GOT3 (cell line): Measurements from ENCODE around the gene SEMA3B.
A peak's percentile ranks its signal among the peaks of the same experiment; 100 is the strongest.
"Not testable (repeated sequence)": the region's sequence is repeated elsewhere in the genome, so short reads cannot be mapped to it uniquely, and the experiment has no call there.

Experiments
- DNase-seq: peaks from one replicate; lab custom pipeline; 2025; ENCODE audit warnings: mixed read lengths; lab: John Stamatoyannopoulos, UW

The SEMA3B gene

DNA sequence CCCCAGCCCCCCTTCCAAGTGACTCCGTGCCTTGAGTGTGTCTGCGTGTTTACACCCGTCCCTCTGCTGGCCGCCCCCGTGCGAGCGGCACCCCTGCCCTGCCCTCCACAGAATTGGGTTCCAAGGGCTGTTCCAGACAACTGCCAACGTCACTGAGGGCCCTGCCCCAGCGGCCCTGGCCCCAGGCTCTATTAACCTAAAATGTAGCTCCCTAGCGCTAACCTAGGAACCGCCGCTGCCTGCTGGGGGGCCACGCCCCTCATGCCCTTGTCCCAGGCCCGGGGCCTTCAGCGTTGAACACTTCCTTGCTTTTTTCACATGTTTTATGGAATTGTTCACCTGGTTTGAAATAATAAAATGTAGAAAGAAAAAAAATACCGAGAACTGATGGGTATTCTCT is 10.0 kb upstream of the SEMA3B start:
- no peak for DNase-seq

DNA sequence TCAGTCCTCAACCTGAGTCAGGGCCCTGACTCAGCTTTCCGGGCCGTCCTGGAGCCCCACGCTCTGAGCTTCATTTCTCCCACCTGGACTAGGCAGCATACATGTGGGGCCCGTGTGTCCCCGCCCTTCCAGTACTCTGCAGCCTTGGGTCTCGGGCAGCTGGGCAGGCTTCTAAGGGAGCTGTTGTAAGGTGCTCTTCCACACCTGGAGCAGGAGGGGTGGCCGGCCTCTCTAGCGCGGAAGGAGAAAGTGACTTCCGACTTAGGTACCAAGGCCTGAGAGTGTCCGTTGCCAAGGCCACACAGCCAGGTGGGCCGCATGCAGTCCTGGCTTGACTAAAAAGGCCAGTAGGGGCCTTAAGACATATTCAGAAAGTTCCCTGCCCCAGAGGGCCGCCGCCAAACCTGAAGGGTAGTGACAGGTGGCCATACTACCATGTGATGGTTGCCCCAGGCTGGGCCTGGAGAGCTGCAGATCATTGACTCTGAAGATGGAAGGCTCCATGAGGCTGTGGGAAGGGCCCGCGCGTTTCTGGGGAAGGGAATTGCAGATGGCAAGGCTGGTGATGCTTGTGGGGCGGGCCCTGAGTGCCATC is 9.4 kb upstream of the SEMA3B start:
- DNase-seq: no peak

DNA sequence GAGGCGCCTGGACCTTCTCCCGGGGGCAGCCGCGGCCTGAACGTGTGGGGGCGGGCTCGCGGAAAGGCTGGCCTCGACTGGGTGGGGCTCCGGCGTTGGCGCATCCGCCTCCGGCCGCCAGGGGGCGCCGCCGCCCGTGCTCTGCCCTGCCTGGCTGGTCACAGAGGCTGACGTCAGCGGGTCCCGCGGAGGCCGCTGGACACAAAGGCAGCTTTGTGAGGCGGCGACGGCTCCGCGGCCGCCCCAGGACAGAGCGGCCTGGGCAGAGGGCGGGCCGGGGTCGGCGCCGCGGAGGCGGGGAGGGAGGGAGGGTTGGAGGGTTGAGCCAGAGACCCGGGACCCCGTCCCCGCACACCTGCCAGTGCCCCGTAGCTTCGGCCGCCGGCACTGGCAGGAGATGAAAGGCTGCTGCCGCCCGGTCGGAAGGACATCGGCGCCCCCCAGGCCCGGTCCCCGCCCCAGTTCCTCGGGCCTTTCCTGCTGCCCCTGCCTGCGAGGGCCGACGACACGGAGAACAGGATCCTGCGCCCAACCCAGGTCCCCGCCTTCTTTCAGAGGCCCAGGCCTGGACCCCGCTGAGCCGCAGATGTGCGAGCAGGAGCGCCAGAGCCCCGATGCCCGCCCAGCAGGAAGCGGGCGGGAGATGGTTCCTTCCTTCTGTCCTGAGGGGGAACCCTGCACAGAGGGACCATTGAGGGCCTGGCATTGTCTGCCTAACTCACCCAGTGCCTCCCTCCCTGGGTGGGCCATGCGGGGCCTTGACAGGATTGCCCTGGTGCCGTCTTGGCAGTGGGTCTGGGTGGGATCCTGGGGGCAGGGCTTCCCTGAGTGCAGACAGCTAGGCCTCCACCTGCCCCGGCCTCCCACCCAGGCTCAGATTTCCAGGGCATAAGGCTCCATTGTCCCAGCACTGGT is 8.7 kb upstream of the SEMA3B start:
- peak; percentile 72 for DNase-seq

DNA sequence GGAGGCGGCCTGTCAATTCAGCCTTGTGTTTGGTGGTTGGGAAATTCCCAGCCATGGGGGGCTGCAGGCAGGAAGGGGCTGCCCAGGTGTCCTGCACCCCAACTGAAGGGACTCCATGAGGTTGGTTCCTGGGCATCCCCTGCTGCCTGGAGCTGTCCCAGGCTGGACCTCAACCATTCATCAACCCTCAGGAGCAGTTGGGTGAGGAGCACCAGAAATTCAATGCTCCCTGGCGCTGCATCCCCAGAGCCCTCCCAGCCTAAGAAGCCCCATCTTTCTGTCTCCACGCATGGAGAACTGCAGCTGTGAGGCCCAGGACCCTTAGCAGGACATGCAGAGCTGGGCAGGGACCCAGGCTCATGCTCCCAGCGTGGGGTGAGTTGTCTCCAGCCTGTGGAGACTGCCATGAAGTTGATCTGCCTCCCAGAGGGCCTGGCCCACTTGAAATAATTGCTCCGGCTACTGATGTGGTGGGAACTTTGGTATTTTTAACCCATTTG is 8.0 kb upstream of the SEMA3B start:
- no peak for DNase-seq

DNA sequence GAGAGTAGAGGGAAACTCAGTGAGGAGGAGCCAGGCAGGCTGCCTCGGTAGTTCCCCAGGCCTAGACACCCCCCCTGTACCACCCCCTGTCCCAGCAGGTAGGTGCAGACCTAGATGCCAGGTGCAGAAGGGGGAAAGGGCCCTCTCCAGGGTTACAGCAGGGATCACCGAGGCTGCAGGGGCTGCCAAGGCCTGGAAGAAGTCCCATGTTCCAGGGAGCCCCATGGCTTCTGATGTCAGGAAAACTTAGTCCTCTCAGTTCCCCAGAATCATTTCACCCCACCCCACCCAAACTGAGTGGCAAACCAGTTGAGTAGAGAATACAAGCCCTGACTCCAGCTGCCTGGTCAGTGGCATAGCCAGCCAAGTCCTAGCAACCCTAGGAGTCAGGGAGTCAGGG is 7.4 kb upstream of the SEMA3B start:
- no peak for DNase-seq

DNA sequence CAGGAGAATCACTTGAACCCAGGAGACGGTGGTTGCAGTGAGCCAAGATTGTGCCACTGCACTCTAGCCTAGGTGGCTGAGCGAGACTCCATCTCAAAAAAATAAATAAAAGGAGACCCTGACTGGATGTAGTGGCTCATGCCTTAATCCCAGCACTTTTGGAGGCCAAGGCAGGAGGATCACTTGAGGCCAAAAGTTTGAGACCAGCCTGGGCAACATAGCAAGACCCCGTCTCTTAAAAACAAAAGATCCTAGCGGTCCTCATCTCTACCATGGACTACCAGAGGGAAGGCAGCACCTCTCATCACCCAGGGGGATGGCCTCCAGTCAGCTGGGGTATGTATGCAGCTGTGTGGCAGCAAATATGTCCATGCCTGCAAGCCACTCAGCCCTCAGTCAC is 6.7 kb upstream of the SEMA3B start:
- DNase-seq: not testable (repeated sequence)

DNA sequence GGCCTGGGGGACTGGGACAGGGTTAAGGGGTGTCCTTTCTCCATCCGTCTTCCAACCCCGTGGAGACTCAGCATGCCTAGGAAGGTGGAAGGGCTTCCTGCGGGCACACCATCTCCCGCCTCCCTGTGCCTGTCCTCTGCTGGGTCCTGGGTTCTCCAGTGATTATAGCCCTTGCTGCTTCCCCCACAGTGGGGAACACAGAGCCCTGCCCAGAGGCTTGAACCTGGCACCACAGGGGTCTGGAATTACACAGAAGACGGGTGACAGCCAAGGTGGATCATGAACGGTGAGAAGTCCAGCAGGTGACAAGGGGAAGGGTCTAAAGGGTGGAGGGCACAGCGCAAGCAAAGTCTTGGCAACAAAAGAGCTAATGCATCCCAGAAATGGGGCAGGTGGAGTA is 6.2 kb upstream of the SEMA3B start:
- no peak for DNase-seq

DNA sequence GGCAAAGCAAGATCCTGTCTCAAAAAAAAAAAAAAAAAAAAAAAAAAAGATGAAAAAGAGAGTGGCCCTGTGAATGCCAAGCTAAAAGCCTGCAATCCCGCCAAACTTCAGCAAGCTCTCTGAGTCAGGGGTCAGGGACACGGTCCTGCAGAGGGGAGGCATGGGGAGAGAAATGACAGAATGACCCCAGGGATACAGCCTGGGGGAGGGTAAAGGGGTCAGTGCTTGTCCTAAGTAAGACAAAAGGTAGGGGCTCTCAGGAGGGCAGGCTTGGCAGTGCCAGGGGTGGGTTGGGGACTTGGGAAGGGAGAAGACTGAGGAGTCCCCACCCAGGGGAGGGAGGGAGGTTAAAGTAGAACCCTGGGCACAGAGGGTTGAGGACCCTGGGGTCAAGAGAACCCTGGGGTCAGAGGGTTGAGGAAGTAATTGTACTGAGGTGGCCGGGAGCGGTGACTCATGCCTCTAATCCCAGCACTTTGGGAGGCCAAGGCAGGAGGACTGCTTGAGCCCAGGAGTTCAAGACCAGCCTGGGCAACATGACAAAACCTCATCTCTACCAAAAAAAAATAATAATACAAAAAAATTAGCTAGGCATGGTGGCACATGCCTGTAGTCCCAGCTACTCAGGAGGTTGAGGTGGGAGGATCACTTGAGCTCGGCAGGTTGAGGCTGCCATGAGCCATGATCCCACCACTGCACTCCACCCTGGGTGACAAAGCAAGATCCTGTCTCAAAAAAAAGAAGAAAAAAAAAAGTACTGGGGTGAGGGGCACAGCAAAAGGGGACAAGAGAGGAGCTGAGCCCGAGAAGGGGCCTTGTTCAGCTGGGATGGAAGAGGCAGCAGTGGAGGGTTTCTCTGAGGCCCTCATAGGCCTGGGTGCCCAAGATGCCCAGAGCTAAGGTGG is 5.2 kb upstream of the SEMA3B start:
- no peak for DNase-seq

DNA sequence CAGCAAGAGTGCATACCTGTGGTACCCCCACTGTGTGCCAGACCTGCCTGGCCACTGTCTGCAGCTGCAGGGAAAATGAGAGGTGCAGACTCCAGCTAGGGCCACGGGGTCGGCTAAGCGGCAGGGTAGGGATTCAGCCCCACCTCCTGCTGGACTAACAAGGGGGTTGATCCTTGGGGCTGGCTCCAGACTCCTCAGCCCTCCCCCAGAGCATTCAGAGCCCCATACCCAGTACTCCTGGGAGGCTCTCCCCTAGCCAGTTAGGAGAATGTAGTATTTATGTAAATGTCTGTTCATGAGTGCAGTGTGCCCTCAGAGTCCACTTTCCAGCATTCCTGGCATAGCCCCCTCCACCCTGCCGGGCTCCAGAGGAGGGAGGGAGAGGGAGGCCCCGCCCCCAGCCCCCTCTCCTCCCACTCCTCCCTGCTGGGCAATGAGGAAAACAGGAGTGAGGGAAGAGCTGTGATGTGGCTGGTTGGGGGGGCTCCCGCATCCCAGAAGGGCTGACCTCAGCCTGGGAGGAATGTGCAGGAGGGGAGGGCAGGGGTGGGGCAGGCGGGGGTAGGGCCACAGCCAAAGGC is 4.5 kb upstream of the SEMA3B start:
- peak; percentile 57 for DNase-seq

DNA sequence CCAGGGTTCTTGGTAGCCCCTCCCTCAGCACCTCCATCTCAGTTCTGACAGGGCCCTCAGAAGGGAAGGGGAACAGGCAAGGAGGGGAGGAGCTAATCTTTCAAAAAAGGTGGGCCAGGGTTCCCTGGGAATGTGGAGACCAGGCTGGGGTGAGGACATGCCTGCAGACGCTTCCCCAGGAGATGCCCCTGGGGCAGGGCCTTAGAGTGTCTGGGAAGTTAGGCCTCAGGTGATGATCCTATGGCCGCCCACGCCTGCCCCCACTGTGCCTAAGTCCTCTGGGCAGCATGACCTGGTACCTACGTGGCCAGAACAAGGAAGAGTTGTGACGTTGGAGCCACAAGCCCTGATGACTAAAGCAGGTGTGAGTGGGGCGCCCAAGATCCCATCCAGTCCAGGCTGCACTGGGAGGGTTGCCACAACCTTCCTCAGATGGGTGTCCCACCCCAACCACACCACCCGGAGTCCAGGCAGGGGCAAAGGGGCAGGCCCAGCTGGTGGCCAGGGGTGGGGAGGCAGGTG is 3.9 kb upstream of the SEMA3B start:
- no peak for DNase-seq

DNA sequence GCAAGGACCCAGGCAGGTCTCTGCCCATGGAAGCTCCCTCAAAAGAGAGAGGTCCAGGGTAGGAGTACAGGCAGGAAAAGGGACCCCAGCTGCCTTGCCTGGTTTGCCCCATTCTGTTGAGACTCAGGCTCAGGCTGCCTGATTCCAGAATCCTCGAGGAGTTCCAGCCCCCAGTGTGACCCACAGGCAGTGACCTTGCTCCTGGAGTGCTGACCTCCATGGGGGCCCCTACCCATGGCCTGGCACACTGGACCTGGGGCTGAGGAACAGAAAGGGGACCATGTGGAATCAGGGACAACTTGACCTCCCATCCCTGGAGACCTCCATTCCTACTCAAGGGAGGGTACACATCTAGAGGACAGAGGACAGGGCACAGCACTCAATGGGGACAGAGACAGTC is 3.4 kb upstream of the SEMA3B start:
- no peak for DNase-seq

DNA sequence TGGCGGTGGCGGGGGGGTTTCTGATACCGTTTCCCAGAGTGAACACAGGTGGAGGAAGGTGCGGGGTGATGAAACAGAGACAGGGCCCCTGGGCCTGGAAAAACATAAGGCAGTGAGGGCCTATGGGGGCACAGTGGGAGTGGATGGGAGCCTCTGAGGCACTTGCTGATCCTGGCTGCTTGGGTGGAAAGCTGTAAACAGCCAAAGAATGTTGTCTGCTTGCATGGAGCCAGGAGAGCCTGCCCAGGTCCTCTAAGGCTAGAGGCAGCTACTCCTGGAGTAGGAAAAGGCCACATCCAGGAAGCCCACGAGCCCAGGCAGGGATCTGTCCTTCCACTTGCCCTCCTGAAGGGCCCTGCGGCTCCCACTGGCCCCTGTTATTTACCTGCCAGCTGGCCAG is 2.9 kb upstream of the SEMA3B start:
- DNase-seq: no peak

DNA sequence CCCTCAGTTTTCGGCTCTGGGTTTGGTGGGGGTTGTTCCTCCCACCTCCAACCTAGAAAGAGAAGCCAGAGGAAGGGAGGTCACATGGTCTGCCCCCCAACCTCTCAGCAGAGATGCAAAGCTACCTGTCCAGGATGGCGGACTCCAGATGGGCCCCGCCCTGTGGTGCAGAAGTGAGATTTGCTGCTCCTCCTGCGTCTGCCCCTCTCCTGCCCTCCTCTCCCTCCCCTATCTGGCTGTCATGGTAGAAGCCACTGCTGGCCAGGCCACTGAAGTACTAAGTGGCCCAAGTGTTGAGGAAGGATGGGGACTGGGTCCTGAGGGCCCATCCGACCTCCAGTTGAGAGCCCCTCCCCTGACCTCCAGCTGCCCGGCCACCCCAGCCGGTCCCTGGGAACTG is 2.1 kb upstream of the SEMA3B start:
- DNase-seq: no peak

DNA sequence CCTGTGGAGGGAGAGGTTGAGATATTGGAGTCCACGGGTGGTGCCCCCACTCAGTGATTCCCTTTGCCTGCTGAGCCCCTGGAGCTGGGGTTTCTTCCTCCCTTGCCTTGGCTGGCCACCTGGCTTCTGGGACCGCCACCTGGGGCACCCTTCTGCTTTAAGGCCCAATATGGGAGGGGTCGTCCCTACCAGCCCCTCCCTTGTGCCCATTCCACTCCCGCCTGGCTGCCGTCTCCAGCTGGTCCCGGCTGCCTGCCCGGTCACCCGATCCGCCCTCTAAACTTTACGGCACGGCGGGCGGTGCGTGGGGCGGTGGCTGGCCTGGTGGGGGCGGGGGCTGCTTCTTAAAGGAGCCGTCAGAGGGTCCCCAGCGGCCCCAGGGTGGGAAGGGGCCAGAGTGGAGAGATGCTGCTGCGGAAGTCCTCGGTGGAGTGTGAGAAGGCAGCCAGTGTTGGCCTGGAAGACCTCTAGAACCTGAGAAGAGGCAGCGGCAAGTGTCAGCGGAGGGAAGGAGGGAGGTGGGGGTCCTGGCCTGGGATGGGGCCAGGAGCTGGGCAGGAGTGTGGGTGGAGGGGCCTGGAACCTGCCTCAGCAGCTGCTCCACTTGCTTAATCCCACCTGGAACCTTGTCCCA is 1.6 kb upstream of the SEMA3B start:
- no peak for DNase-seq

DNA sequence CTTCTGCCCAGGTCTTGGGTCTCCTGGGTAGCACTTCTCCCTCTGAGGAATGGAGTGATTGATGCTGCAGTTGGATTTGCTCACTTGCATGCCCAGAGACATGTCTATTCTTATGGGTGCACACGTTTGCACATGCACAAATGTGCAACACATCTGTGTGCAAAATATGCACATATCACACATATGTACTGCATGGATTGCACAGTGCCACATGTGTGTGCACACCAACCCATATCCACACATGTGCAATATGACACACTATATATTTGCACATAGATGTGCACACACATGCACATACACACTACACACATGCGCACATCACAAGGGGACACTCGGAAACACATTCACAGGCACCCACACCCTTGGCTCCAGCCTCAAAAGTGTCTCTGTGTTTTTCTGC is 671 bp upstream of the SEMA3B start:
- DNase-seq: no peak

DNA sequence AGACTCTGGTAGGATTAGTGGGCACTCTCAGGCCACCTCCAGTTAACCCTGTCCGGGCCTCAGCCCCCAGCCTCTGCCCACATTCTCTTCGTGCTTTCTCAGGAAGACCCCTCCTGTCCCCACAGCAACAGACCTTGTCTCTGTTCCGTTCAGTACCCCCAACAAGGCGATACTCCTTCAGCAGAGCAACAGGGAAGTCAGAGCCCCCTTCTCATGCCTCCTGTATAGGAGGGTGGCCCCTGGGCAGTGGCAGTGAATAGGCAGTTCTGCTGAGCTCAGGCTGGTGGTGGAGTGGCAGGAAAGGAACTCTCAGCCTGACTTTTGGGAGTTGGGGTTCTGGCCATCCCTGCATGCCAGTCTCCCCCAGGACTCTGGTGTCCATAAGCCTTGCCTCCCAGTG is 513 bp downstream of the SEMA3B start:
- DNase-seq: no peak

DNA sequence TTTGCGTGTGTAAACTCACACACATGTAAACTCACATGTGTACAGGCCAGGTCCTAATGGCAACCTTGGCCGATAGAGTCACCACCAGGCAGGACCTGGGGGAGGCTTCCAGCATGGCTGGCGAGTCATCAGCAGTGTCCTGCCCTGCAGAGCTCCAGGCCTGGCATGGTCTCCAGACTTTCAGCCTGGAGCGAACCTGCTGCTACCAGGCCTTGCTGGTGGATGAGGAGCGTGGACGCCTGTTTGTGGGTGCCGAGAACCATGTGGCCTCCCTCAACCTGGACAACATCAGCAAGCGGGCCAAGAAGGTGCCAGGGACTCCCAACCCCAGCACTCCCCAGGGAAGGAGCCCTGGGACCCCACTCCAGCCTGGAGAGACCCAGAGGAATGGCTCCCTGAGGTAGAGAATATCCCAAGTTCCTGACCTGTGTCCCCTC is 1.0 kb downstream of the SEMA3B start:
- no peak for DNase-seq

DNA sequence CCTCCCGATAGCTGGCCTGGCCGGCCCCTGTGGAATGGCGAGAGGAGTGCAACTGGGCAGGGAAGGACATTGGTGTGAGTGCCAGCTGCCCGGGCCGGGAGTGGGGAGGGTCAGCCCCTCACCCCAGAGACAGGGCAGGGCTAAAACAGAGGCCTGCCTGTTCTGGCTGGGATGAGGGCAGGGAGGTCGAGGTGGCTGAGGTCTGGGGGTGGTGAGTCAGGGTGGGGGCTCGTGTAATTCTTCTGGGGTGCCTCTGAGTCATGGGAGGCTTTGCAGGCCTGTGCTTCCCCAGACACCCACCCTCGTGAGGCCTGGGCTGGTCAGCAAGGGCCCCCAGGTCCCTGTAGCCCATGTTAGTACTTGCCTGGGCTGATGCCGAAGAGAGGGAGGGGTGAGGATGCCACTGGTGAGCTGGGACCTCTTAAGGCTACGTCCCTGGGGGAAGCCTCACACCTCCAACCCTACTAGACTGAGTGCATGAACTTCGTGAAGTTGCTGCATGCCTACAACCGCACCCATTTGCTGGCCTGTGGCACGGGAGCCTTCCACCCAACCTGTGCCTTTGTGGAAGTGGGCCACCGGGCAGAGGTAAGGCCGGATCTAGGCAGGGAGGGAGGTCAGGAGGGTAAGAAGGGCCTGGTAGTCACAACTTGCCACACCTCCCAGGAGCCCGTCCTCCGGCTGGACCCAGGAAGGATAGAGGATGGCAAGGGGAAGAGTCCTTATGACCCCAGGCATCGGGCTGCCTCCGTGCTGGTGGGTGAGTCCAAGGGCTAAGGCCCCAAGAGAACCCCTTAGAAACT is 1.7 kb downstream of the SEMA3B start:
- no peak for DNase-seq

DNA sequence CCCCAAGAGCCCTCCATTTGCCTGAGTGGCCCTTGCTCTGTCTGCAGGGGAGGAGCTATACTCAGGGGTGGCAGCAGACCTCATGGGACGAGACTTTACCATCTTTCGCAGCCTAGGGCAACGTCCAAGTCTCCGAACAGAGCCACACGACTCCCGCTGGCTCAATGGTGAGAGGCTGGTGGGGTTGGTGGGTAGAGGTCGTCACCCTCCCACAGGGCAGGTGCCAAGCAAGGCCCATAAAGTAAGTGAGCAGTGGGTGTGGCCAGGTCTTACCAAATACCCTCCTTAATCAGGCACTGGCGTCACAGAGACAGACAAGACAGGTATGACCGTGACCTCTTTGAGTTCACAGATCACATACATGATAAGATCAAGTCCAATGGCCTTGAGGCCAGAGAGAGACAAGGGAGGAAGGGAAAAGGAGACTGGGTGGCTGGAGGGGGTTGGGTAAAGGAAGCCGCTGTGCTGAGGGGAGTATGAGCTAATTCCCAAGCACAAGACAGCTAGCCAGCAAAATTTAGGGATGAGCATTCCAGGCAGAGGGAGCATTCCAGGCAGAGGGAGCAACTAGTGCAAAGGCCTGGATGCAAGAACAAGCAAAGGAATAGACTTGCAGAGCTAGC is 2.5 kb downstream of the SEMA3B start:
- no peak for DNase-seq

DNA sequence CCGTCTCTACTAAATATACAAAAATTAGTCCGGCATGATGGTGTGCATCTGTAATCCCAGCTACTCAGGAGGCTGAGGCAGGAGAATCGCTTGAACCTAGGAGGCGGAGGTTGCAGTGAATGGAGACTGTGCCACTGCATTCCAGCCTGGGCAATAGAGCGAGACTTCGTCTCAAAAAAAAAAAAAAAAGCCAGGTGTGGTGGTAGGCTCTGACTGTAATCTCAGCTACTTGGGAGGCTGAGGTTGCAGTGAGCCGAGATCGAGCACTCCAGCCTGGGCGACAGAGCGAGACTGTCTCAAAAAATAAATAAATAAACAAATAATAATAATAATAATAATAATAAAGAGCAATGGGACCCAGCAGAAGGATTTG is 3.6 kb downstream of the SEMA3B start:
- DNase-seq: not testable (repeated sequence)
